GM18502 (cell line): Measurements from ENCODE around the gene EFNB2.
A peak's percentile ranks its signal among the peaks of the same experiment; 100 is the strongest.

Experiments used
- ATAC-seq: cut with Tn5 transposase; IDR thresholded peaks from one replicate; pipeline ENCODE4 v1.9.1; 2021; ENCODE audit warnings: mild to moderate bottlenecking; ENCODE audit not compliant: unreplicated experiment, poor library complexity

Gene EFNB2

DNA sequence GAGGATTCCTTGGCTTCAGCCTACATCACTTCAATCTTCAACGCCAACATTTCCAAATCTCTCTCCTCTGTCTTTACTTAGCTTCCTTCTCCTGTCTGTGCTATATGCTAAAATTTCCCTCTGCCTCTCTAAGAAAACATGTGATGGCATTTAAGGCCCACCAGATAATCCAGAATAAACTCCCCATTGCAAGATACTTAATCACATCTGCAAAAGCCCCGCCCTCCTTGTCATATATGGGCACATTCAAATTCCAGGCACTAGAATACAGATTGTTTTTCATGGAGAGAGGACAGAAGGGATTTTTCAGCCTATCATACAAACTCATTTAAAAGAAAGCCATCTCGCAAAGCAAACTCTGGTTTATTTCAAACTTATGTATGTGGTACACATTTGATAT, 16.3 kb upstream of the EFNB2 start:
- no peak for ATAC-seq

DNA sequence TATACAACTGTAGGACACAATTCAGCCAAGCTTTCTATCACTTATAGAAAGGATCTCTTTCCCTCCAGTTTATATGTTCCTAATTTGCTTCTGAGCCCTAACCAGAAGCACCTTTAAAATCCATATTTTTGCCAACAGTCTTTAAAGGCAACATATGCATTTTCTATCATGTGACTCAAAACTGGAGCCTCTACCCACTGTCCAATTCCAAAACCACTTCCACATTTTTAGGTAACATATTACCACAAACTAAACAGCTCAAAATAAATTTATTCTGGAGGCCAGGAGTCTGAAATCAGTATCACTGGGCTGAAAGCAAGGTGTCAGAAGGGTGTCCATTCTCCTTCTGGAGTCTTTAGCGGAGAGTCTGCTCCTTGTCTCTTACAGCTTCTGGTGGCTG, 15.9 kb upstream of the EFNB2 start:
- ATAC-seq = no peak

DNA sequence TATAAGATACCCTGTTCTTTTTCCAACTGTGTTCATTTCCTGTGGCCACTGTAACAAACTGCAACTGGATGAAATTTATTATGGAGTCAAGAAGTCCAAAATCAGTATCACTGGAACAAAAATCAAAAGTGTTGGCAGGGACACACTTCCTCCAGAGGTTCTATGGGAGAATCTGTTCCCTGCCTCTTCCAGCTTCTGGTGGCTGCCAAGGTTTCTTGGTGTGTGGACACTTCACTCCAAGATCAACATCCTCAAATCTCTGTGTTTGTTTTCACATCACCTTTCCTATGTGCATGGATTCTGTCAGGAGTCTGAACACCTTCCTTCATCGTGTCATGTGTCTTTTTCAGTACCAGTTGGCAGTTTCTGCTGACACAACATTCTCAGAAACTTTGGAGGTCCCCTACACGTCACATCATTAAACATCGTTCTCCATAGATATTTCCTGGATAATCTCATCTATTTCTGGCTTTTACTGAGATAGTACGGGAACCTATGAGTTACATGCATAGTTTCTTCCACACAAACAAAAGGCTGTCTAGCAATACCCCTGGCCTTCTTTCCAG, 15.2 kb upstream of the EFNB2 start:
- no peak for ATAC-seq

DNA sequence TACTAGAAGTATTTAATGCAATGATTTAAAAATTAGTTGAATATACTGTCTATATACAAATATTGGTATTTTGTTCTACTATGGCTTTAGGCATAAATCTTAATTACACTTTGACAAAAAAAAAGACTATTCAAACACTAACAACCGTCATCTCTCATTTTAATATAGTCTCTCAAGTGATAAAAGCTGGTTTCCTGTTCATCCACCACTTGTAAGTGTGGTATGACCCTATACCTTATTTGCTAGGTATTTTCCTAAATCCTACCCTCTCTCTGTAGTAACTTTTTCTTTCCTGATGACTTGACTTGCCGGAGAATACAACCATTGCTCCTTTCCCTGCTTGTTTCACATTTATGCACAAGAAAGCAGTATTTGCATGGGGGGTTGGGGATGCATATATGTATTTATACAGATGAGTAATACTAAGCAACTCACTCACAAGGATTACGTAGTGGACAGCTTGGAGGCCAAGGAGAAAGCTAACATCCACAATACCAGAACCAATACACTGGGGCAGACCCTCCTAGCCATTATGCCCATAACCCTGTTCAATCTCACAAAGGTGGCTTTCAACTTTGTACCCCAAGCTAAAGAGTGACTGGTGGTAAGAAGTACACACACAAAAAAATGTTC, 12.7 kb upstream of the EFNB2 start:
- ATAC-seq = no peak

DNA sequence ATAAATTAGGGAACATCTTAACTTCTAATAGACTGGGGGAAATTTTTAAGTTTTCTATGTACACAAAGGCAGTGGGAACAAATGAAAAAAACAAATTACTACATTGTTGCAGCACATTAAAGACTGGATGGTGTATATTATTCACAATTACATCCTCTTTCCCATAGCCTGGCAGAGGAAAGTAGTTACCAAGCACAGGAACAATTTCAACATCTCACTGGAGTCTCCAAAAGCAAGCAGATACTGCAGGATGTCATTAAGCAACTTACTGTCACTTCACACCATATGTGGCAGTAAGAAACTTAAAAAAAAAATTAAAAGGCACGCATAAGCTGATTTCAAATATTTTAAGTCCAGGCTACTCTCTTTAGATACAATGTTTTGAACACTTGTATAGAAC, 6.4 kb upstream of the EFNB2 start:
- no peak for ATAC-seq

DNA sequence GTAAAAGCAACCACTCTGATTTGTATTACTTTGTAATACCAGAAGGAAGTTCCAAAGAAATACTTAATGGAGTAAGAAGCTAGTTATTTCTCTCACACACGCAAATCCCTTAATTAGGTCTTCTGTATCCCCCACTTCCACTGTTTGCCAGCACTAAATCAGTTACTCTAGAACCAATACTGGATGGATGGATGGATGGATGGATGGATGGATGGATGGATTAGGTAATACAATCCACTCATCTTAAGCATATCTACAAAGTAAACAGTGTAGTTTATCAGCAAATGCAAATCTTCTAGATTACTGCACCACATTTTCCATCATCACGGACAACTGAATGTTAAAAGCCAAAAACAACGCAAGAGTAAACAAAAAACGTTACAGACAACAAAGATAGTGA, 5.2 kb upstream of the EFNB2 start:
- no peak for ATAC-seq

DNA sequence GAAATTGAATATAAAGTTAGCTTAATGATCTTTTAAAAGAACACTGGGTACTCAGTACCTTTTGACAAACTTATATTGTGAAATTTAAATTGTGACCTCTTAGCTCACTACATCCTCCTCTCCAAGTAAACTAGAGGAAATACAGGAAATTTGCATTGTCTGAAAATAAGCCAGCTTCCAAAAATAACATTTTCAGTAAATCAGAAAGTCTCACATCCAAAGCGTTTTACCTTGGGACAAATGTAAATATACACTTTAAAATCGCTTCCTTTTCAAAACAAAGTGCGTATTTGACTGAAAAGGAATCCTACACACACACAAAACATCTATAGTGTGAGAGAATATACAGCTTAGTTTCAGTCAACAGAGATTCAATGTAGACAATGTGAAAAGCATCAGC, 2.1 kb upstream of the EFNB2 start:
- no peak for ATAC-seq

DNA sequence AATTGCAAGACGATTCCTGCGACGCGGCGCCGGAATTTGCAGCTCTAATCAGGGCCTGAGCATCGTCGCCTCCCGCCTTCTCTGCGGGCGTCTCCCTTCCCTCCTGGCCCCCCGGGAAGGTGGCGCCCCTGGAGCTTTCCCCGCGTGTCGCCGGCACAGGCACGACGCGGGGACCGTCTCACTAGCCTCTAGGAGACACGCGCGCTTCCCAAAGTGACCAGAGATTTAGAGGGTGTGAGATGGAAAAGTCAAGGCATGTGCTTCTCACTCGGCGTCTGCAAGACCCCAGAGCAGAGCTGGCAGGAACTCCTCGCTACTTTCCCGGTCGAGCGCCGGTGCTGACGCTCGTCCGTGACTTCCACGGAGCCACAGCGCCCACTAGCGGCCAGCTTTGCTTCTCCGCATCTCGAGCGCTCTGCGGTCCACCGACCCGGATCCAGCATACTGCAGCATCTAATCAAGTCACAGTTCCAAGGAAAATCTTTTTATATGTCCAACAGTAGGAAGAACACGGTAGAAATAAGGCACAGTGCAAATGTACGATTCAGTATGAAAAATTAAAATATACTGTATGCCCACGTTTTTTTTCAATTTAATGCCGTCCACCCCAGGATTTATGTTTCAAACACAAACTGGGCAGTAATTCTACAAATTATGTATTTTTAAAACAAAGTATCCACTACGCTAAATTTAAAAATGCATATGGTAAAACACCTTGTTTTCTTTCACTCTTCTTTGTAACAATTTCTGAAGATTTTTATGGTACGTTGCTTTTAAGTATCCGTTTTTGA, 977 bp upstream of the EFNB2 start:
- peak; percentile 44 for ATAC-seq

DNA sequence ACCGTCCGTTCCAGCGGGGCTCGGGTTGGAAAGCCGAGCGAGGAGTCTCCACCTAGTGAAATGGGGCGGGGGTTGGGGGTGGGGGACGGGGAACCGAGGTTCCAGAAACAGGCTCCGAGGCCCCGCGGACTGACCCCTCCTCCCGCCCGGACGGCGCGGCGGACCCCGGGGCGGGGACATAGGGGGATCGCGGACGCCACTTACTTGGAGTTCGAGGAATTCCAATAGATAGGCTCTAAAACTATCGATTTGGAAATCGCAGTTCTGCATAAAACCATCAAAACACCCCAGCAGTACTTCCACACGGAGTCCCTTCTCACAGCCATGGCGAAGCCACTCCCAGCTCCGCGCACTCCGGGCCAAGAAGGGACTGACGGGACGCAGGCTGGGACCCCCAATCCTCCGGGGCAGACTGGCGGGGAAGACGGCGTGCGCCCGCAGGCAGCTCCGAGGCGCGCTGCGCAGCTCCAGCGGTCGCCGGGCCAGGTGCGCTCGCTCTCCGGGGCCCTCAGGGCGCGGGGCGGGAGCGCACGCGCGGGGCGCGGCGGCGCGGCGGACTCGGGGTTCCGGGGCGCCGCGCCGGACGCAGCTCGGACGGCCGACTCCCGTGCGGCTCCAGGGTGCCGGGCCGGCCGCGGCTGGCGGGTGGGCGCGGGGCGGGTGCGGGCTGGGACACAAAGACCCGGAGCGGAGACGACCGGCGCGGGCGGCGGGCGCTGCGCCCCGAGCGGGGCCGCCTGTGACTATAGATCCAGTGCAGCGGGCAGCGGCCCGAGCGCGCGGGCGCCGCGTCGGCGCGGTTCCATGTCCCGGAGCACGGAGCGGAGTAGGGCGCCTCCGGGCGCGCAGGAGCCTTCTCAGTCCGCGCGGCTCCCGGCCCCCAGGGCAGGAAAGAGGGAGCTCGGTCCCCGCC, 567 bp downstream of the EFNB2 start:
- ATAC-seq = peak; percentile 33

DNA sequence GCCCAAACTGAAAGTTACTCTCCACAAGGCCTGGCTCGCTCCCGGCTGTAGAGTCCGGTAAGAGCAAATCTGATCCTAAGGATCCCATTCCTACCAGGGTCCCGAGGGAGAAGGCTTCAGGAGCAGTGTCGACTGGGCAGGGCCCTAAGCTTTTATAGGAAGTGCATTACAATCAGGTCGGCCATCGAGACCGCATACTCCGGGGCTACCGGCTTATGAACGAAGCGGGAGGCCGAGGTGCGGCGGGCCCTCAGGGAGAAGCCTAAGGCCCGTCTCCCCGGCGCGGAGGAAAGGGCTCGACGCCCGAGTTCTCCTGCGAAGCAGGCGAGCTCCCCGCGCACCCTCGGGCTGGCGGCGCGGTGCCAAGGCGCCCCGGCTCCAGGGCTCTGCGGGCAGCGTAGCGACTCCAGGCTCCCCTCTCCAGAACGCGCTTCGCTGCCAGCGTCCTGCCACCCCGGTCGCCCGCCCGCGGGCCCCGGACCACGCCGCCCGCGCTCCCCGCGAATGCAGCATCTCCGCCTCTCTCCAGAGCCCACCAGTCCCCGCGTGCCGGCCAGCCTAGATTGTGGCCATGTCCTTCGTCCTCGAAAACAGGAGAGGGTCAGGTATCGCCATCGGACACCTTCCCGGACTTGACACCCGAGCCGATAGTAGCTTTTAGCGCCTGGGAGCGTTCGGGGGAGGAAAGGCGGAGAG, 1.4 kb downstream of the EFNB2 start:
- ATAC-seq = no peak

DNA sequence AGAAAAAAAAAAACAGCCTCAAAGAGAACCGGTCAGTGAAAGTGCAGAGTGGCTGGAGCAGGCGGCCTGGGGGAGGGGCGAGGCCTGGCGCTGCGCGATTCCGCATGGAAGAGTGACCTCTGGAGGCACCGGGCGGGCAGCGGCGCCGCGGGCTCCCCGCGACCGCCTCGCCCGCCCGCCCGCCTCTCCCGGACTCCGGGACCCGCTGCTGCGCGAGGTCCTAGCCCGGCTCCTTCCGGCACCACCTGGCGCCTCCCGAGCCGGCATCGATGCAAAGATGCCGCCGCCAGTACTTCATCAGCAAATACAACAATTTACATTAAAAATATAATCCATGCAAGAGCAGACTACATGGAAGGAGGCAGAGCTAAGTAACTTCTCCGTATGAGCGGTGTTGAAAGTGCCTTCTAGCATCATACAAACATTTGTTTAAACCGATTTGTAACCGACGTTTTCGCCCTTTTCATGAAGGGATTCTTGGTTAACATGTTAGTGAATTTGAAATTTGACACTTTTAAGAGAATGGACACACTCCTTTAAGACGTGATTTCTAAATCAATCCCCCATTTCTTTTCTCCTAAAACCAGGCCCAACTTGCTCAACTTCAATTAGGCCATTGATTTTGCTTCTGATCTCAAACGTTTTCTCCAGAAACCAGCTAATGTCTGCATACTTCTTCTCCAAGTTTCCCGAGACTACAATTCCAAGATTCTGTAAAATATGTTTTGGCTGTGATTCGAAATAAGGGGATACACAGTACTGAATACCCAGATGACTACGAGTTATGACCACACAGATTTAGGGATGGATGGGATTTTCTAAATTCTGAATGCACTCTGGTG, 2.1 kb downstream of the EFNB2 start:
- no peak for ATAC-seq

DNA sequence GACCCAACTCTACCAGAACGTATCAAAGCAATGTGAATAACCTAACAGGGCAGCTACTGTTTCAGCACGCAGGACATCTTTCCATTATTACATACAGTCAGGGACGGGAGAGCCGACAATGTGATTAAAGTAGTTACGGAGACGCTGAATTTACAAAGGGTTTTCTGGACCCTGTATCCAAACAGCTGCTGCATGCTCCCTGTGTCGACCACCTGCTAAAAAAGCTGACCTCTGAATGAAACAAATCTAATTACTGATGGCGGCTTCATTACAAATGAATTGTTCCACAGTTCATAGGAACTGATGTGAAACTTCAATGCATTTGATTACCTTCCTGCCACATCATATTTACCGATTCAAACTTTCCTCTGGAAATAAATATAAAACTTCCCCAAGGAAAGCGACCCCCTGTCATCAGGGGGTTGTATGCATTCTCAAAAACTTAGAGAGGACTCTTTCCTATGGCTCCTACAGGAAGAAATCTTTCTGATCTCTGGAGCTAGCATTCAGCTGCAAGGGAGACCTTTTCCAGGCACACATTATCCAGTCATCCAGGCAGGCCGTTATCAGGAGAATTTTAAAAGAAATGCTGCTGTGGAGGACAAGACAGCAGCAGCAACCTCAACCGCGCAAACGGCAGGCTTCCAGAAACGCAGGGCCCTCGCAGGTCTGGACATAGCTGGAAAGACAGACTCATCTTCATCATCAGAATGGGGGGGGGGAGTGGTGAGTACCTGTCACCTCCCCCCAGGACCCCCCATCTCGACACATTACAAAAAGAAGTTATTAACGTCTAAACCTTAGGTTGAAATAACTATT, 3.1 kb downstream of the EFNB2 start:
- ATAC-seq = no peak

DNA sequence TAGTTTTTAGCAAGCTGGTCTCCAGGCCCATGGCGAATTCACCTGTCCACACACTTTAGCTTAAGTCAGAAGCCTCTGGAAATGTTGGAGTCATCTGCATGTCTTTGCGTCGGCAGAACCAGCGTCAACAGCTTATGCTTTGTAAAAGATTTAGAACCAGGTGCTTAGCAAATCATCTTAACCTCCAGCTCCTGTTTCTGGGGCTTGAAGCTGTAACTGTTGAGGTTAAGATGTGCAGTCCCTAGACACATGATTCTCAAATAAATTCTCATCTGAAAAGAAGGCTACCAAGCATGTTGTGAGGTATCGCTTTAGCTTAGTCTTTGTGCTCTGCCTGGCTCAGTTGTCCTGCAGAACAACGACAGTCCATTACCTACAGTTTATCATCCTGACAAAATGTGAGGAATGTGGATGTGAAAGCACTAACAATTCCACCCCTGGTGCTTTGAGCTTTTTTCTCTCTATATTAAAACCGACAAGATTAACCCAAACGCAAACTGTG, 4.4 kb downstream of the EFNB2 start:
- ATAC-seq = no peak

DNA sequence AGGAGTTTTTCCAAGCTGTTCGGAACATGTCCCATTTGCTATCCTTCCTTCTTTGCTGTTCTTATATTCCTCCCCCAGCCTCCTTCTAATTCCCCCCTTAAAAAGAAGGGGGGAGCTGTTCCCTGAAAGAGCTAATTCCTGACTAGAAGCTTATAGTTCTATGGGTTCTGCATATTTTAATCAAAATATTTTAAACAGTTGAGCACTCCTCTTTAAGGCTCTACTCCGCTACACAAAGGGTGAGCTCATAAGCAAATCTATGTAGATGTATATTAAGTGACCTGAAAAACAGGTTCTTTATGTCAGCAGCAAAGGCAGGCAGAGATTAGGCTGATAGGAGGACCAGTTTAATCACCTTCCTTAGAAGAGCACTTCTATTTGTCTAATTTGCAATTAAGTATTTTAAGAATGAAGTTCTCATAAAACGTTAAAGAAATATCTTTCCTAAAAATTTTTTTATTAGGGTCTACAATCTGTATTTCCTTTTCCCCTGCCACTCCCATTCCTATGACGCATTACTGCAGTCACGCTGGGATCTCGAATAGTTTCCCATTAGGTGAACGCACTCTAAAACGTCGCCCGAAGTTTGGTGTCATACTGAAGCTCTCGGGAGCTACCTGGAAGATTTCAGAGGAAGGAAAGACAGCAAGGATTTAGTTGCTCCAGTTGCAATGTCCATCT, 5.2 kb downstream of the EFNB2 start:
- no peak for ATAC-seq

DNA sequence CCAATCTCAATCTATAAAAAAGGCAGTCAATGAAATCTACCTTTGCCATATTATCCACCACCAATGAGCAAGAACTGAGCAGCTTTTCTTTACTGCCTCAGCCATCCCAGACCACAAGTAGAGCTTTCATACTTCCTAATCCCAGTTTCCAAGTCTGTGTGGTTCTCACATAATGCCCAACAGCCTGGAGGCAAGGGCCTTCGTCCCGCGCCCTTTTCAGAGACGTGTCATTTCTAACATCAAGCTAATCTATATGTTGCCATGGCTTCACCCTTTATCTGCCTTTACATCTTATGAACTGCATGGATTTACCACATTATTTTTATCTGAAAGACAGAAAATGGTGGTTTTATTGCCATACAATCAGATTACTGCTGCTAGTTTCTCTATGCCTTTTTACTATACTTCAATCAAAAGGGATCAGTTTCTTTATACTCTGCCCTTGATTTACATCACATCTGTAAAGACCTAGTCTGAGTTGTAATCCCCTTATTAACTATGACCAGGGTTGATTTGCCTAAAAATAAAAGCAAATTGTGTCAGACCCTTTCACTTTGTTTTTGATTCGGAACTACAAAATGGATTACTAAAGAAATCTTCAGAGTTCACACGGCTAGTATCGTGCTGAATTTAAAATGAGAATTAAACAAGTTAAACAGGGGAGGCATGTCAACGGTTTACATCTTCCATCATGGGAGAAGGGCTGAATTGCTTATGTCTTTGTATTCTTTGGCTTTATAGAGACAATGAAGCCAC, 5.9 kb downstream of the EFNB2 start:
- no peak for ATAC-seq

DNA sequence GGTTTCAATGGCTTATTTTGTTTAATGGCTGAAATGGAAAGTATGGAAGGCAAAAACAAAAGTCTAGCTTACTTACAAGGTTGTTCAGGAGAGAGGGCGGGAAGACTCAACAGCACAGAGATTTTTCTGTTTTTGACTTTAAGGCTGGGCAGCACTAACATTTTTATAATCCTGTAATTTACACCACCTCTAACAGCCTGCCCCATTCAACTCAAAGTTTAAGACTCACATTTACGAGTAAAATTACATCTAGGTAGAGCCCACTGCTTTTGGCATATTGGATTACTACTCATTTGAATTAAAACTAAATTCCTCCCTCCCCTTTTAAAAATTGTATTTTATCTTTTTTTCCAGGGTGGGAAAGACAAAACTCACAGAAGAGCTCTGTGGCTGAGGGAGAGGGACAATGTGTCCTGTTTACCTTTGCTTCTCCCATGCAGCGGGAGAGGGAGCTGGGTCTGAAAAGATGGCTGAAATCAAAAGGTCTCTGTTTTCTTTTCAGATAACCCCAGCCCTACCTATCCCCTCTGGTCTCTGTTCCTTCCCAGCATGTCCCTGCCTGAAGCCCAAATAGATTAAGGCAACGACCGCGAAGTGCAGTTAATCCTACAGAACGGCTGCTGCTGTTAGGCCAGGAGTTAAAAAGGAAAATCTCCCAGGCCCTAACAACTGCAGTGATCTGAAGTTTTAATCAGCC, 6.6 kb downstream of the EFNB2 start:
- no peak for ATAC-seq
